GM13977 (cell line): Measurements from ENCODE around the gene ASIP.

Experiments
- DNase-seq: peaks from one replicate; pipeline ENCODE4 v3.0.0; 2012; ENCODE audit warnings: low spot score
- CTCF ChIP-seq: IDR thresholded peaks from 2 replicates; pipeline ENCODE4 v1.5.1; 2012; ENCODE audit warnings: mild to moderate bottlenecking, control low read depth; ENCODE audit not compliant: insufficient read depth; ENCODE audit errors: extremely low read depth, missing control alignments
- in situ Hi-C: fragments of 300-500 bp; cut with MboI; formaldehyde crosslinking; loops from one replicate; pipeline ENCODE4 v1.12.0; 2022; ENCODE audit warnings: low sequenced_read_pairs, low pct_unique_long_range_greater_than_20kb, mixed read lengths, inconsistent platforms; ENCODE audit not compliant: unreplicated experiment

Gene ASIP

GRCh38 chr20:34300809-34301586 is 59.8 kb downstream of the ASIP start:
- in situ Hi-C loops, result loop anchor here (25.0 kb wide), 1 partner anchor 411 kb away; the partner anchor contains the start of gene TP53INP2
- no peak for DNase-seq
- TF ChIP-seq CTCF, result no peak

DNA sequence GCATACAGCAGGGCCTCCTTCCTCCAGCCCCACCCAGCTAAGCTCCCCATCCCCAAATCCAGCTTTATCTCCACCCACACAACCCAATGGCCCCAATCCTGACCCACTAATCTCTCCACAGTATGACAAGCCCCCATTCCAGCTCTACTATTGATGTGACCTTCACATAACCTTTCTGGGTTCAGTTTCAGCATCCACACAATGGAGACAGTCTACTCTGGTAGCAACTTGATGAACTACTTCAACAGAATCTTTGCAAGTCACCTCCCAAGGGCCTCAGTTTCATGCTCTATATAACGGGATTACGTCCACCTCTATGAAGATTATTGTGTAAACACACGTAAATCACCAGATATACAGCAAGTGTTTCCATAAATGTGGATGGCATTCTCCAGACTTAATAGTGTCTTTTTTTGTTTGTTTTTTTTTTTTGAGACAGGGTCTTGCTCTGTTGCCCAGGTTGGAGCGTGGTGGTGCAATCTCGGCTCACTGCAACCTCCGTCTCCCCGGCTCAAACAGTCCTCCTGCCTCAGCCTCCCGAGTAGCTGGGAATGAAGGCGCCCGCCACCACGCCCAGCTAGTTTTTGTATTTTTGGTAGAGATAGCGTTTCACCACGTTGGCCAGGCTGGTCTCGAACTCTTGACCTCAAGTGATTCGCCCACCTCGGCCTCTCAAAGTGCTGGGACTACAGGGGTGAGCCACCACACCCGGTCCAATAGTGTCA is 60.5 kb downstream of the ASIP start:
- DNase-seq, result no peak
- TF ChIP-seq CTCF, result no peak
- in situ Hi-C loops, result loop anchor here (25.0 kb wide), 1 partner anchor 411 kb away; the partner anchor contains the start of gene TP53INP2

DNA sequence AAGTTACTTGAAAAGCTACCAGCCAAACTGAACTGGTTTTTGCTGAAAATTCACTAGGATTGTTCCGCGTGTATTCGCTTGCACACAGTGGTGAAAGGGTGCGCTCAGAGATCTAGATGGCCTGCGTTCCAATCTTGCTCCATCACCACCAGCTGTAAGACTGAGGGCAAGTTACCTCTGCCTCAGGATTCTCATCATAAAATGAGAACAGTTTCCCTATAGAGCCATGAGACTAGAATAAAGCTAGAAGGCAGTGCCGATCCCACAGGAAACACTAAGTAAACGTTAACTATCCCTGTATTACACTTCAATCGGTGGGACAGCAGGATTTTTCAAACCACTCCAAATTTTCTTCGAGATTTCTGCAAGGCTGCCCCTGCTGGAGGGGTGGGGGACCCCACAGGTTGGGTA is 61.1 kb downstream of the ASIP start:
- in situ Hi-C loops, result loop anchor here (25.0 kb wide), 1 partner anchor 410 kb away; the partner anchor contains the start of gene TP53INP2
- DNase-seq, result no peak
- TF ChIP-seq CTCF, result no peak

DNA sequence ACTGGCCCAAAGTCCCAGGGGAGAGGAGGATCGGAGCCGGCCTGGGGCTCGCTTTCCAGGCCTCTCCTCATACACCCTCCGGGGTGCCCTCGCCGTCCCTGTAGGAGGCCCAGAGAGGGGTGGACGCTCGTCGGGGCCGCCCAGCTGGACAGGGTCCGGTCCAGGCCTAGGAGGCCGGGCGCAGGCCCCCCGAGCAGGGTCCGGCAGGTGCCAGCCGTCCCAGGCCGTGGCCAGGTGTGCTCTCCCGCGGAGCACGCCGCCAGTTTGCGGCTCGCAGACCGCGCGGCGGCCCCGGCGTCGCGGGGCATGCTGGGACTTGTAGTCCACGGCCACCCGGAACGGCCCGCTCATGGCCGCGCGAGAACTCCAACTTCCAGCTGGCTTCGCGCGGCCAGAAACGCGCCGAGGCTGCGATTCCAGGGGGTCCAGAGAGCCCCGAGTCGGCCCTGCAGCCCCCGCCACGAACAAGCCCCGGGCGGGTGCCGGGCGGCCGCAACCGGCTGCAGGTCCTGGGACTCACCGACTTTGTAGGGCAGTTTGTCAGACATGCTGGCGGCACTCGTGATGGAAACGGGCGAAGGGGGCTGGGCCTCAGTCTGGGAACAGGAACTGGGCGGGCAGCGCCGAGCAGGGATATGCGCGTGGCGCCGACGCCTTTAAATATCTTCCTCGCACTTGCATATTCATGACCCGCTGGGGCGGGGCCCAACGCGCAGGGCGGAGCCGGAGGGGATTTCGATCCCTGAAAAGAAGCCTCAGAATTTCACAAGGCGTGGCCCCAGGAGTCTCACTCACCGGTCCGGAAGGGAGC is 61.7 kb downstream of the ASIP start, which contains the start of gene AHCY:
AHCY (minus strand) TSS at position 633 of the 811 bp plus-strand sequence; CDS start at position 548, 85 bp downstream.
- in situ Hi-C loops, result loop anchor here (25.0 kb wide), 1 partner anchor 409 kb away; the partner anchor contains the start of gene TP53INP2

DNA sequence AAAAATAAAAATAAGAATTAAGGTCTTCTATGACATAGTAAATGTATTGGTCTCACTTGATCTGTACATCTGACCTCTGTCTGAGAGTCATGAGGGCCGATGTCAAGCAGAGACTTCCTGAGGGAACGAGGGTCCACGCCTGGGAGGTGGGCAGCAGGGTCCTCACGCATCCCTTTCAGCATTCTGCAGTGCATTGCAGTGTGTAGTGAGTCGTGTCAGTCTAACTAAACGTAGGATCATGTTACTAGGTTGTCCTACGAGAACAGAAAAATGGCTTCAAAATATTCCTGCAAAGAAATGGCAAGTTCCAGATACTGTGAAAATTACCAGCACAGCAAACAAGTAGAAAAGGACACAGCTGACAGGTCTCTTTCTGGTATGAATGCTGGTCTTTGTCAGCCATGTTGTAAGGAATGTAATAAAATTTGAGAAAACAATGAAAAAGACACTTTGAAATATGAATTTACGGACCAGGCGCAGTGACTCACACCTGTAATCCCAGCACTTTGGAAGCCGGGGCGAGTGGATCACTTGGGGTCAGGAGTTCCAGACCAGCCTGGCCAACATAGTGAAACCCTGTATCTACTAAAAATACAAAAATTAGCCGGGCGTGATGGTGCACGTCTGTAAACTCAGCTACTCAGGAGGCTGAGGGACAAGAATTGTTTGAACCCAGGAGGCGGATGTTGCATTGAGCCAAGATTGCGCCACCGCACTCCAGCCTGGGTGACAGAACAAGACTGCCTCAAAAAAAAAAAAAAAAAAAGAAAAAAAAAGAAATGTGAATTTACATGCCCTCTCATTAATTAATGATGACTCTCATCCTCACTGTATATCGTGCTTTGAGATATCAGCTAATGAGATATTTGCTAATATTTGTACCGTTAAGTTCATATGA is 64.4 kb downstream of the ASIP start:
- TF ChIP-seq CTCF, result no peak
- in situ Hi-C loops, result loop anchor here (25.0 kb wide), 1 partner anchor 407 kb away; the partner anchor contains the start of gene TP53INP2

More for the DNA sequence above, 61.7 kb downstream of the ASIP start, which contains the start of gene AHCY:
- peak; percentile 97 for DNase-seq
- no peak for TF ChIP-seq CTCF

More for the DNA sequence above, 64.4 kb downstream of the ASIP start:
- no peak for DNase-seq
